Stimulated activated naive CD8-positive, alpha-beta T cell treated with anti-CD3 and anti-CD28 coated beads, Interleukin-15, Interleukin-2, amounts not matched to agents 100 U/mL and 50 U/mL, for 24 hours (primary cell): Measurements from ENCODE around the gene THRSP.
"Not testable (repeated sequence)": the region's sequence is repeated elsewhere in the genome, so short reads cannot be mapped to it uniquely, and the experiment has no call there.

ENCODE experiments used
- ATAC-seq: fragments of 150-1000 bp; cut with Tn5 transposase; one replicate; pipeline ENCODE4 v1.10.0; 2021
- DNase-seq: peaks from one replicate; pipeline ENCODE4 v3.0.0; 2021

THRSP gene

DNA sequence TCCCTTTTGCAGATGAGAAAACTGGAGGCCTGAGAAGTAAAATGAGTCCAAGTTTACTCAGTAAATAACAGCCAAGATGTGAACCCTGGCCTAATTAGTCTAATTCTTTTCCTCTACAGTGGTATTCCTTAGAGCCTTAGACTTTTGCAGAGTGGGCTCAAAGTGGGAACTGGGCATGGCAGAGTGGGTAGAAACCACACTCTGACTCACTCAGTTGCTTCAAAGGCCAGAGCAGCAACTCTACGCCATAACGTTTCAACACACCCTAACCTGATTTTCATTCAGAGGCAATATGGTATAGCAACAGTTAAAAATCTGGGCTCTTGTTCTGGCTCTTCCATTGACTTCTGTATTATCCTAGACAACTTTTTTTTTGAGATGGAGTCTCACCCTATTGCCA lies 2.8 kb downstream of the THRSP start:
- ATAC-seq, result no peak

DNA sequence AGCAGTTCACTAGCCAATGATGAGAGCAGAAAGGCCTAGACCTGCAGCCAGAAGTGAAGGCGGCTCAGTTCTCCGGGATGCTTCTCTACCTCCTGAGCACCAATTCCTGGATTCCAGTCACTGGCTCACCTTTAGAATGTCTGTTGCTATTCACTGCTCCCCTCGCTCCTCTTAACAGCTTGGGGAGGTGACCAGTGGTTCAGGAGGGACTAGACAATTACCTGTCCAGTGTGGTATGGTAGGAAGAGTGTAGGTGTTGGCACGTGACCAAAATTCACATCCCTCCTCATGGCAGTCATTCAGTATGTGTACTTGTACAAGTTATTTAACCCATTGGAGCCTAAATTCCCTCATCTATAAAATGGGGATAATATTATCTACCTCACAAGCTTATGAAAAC lies 4.0 kb downstream of the THRSP start:
- DNase-seq, result no peak
- ATAC-seq, result no peak

More for the DNA sequence above, 2.8 kb downstream of the THRSP start:
- no peak for DNase-seq

DNA sequence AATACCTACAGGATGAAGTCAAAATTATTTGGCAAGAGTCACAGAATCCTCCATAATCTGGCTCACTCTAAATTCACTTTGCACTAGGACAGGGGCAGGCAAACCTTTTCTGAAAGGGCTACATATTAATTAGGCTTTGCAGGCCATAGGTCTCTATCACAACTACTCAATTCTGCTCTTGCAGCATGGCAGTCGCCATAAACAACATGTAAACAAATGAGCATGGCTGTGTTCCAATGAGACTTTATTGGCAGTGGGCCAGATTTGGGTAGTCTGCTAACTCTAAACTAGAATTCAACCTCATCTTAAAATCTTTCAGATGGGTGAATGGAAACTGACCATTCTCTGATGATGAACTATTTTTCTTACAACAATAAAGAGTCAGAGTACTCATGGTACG lies 5.8 kb downstream of the THRSP start:
- ATAC-seq, result no peak
- DNase-seq, result no peak

- ATAC-seq (no peak), DNase-seq (no peak)
Observed at GRCh38 chr11:78070621-78071020, 7.0 kb downstream of the THRSP start.

- ATAC-seq, result no peak
- DNase-seq, result no peak
Observed at GRCh38 chr11:78071717-78072116, 8.1 kb downstream of the THRSP start.

GRCh38 chr11:78072455-78072854 lies 8.8 kb downstream of the THRSP start:
- no peak for ATAC-seq
- no peak for DNase-seq

DNA sequence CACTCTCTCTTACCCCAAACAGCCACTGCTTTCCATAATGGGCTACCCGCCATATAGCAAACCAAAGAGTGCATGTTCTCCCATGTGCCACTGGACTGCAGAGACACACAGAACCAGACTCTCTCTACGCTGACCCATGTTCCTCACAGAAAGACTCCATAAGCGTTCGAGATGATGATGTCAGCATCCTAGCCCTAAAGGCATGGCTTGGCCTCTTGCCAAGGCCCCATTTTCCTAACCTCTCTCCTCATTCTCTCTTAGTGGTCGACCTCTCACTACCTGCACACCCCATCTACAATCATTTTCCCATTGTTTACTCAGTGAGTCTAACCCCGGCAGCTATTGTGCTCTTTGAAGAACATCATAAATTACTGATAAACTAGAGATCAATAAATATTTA lies 11.1 kb downstream of the THRSP start:
- DNase-seq (no peak), ATAC-seq (no peak)

GRCh38 chr11:78076733-78077403 lies 13.2 kb downstream of the THRSP start:
- ATAC-seq, result no peak
- no peak for DNase-seq

GRCh38 chr11:78077592-78077991 lies 13.9 kb downstream of the THRSP start:
- not testable (repeated sequence) for DNase-seq, ATAC-seq

GRCh38 chr11:78078218-78079167 lies 14.8 kb downstream of the THRSP start:
- DNase-seq (no peak), ATAC-seq (peak; percentile 33)

GRCh38 chr11:78079232-78080083 lies 15.8 kb downstream of the THRSP start, which contains the start of gene NDUFC2:
NDUFC2 (minus strand) TSS chr11:78079862; CDS start chr11:78079744, 118 bp downstream.
- DNase-seq (peak; percentile 79), ATAC-seq (peak; percentile 83)

DNA sequence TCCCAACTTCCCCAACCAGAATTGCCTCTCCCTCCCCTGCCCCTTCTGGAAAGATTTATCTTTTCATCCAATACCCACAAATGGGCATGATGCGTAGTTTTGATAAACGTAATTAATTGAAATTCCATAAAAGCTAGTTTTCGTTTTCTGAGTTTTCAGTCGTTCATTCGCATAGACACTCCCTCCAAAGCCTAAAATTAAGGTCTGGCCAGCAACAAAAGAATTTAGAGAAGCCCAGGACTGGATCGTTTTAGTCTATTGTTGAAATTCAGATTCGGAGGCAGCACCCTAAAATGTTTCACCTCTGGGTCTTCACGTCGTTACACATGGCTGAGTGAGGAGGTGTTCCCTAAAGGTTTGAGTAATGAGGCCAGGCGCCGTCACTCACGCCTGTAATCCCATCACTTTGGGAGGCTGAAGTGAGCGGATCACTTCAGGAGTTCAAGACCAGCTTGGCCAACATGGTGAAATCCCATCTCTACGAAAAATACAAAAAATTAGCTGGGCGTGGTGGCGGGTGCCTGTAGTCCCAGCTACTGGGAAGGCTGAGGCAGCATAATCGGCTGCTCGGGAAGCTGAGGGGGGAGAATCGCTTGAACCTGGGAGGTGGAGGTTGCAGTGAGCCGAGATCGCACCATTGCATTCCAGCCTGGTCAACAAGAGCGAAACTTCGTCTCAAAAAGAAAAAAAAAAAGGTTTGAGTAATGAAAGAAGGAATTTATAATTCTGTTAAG lies 16.6 kb downstream of the THRSP start:
- no peak for ATAC-seq
- no peak for DNase-seq

DNA sequence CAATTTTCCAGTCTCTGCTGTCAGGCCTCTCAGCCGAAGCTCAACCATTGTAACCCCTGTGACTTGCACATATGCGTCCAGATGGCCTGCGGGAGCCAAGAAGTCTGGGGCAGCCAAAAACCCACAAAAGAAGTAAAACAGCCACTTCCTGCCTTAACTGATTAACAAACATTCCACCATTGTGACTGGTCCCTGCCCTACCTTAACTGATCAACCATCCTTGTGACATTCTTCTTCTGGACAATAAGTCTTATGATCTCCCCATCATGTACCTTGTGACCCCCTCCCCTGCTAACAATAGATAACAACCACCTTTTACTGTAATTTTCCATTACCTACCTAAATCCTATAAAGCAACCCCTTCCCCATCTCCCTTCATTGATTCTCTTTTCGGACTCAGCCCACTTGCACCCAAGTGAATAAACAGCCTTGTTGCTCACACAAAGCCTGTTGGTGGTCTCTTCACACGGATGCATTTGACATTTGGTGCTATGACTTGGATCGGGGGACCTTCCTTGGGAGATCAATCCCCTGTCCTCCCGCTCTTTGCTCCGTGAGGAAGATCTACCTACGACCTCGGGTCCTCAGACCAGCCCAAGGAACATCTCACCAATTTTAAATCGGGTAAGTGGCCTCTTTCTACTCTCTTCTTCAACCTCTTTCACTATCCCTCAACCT lies 17.3 kb downstream of the THRSP start:
- ATAC-seq, result no peak
- no peak for DNase-seq

DNA sequence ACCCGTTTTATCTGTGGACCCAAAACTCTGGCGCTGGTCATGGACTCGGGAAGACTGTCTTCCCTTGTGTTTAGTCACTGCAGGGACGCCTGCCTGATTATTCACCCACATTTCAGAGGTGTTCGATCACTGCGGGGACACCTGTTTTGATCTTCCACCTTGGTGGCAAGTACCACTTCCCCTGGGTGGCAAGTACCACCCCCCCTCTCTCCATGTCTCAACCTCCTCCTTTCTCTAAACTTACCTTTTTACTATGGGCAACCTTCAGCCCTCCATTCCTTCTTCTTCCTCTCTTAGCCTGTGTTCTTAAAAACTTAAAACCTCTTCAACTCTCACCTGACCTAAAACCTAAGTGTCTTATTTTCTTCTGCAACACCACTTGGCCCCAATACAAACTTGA lies 17.9 kb downstream of the THRSP start:
- DNase-seq, result no peak
- ATAC-seq, result no peak

- DNase-seq (no peak), ATAC-seq (no peak)
Observed at GRCh38 chr11:78082146-78082545, 18.5 kb downstream of the THRSP start.

DNA sequence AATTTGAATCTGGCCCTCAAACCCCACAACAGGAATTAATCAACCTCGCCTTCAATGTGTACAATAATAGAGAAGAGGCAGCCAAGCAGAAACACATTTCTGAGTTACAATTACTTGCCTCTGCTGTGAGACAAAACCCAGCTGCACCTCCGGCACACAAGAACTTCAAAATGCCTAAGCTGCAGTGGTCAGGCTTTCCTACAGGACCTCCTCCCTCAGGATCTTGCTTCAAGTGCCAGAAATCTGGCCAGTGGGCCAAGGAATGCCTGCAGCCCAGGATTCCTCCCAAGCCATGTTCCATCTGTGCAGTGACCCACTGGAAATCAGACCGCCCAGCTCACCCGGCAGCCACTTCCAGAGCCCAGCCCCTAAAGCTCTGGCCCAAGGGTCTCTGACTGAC lies 19.4 kb downstream of the THRSP start:
- DNase-seq (no peak), ATAC-seq (no peak)

GRCh38 chr11:78084506-78084905 lies 20.8 kb downstream of the THRSP start:
- not testable (repeated sequence) for ATAC-seq

GRCh38 chr11:78085972-78086371 lies 22.3 kb downstream of the THRSP start:
- no peak for DNase-seq
- no peak for ATAC-seq

More at GRCh38 chr11:78084506-78084905, 20.8 kb downstream of the THRSP start:
- not testable (repeated sequence) for DNase-seq

DNA sequence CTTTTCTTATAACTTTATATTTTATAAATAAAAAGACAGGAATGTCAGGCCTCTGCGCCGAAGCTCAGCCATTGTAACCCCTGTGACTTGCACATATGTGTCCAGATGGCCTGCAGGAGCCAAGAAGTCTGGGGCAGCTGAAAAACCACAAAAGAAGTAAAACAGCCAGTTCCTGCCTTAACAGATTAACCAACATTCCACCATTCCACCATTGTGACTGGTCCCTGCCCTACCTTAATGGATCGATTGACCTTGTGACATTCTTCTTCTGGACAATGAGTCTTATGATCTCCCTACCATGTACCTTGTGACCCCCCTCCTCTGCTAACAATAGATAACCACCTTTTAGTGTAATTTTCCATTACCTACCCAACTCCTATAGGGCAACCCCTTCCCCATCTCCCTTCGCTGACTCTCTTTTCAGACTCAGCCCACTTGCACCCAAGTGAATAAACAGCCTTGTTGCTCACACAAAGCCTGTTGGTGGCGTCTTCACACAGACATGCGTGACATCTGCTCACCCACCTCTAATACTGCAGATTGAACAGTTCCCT lies 22.9 kb downstream of the THRSP start:
- not testable (repeated sequence) for ATAC-seq, DNase-seq

DNA sequence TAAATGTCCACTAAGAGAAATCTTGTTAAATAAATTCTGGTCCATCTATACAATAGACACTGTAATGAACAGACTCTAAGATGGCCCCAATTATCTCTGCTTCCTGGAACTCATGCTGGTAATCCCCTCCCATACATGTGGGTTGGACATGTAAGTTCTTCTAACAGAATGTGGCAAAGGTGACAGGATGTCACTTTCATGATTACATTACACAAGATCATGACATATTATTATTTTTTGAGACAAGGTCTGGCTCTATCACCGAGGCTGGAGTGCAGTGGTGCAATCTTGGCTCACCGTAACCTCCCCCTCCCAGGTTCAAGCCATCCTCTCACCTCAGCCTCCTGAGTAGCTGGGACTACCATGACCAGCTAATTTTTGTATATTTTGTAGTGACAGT lies 30.6 kb downstream of the THRSP start:
- DNase-seq (peak; percentile 4), ATAC-seq (peak; percentile 97)
